AG10803 (cell line): ENCODE measurements around the gene IKZF1.

Experiments
- DNase-seq: peaks from one replicate; pipeline ENCODE4 v3.0.0; 2010; ENCODE audit warnings: low read depth
- H3K4me3 ChIP-seq: 2 replicates; pipeline ENCODE4 v1.5.1; 2011; ENCODE audit warnings: mild to moderate bottlenecking, low read length, control low read depth
- CTCF ChIP-seq: conservative IDR thresholded peaks from 2 replicates; pipeline ENCODE4 v1.5.1; 2011; ENCODE audit warnings: mild to moderate bottlenecking, low read length, control low read depth, inconsistent platforms

The IKZF1 gene

GRCh38 chr7:50304911-50305582, 531 bp downstream of the IKZF1 start:
- no peak for TF ChIP-seq CTCF
- no peak for DNase-seq
- H3K4me3 ChIP-seq: no peak overlapping the region

- no peak for DNase-seq
- no peak for TF ChIP-seq CTCF
- H3K4me3 ChIP-seq: no peak overlapping the region
Measured at GRCh38 chr7:50305583-50306493, 1.3 kb downstream of the IKZF1 start.

- DNase-seq: no peak
- H3K4me3 ChIP-seq: no peak overlapping the region
- no peak for TF ChIP-seq CTCF
Measured at GRCh38 chr7:50306494-50307367, 2.2 kb downstream of the IKZF1 start.

- TF ChIP-seq CTCF: no peak
- no peak for DNase-seq
- H3K4me3 ChIP-seq: no peak overlapping the region
Measured at GRCh38 chr7:50307368-50308032, 3.0 kb downstream of the IKZF1 start.

- no peak overlapping the region for H3K4me3 ChIP-seq
- TF ChIP-seq CTCF: no peak
- DNase-seq: no peak
Measured at GRCh38 chr7:50308203-50308531, 3.7 kb downstream of the IKZF1 start.

GRCh38 chr7:50308532-50309385, 4.2 kb downstream of the IKZF1 start:
- DNase-seq: no peak
- H3K4me3 ChIP-seq: no peak overlapping the region
- TF ChIP-seq CTCF: no peak
